ENCODE results near the gene DLX4. TPM values are rescaled to one million over a fixed set of nuclear protein-coding genes. Genes with fewer than 3 reads are reported as not detected.

DLX4 gene
- 2.4 to 3.3 TPM (median 3.0 TPM) in 5 replicates for total RNA-seq (2022; extraction: Qiagen RNA extraction; ENCODE audit: low read depth)

GRCh38 chr17:49969134-49969759, at the start of gene DLX4:
Gene DLX4, plus strand, starts transcription at chr17:49969190. Its CDS starts 279 bp downstream, at chr17:49969469.

GRCh38 chr17:49995055-49995738, 26.2 kb downstream of the DLX4 start, which contains the start of gene DLX3:
Gene DLX3, minus strand, starts transcription at chr17:49995224. Its CDS starts 226 bp downstream, at chr17:49994998.

Other genes with a start within 250 kb of the DLX4 start
- gene FAM117A, start 205.1 kb upstream of the DLX4 start, total RNA-seq (2022; extraction: Qiagen RNA extraction; ENCODE audit: low read depth): 0.68 to 1.3 TPM (median 1.1 TPM) in 5 replicates
- gene KAT7, start 180.5 kb upstream of the DLX4 start, total RNA-seq (2022; extraction: Qiagen RNA extraction; ENCODE audit: low read depth): 27.8 to 33.3 TPM (median 31.2 TPM) in 5 replicates
- gene TAC4, start 121.1 kb upstream of the DLX4 start, total RNA-seq (2022; extraction: Qiagen RNA extraction; ENCODE audit: low read depth): not detected in 5 replicates
- gene DLX3, start 26.0 kb downstream of the DLX4 start, total RNA-seq (2022; extraction: Qiagen RNA extraction; ENCODE audit: low read depth): 0.08 to 0.28 TPM (median 0.14 TPM) in 5 replicates
- gene ITGA3, start 86.9 kb downstream of the DLX4 start, total RNA-seq (2022; extraction: Qiagen RNA extraction; ENCODE audit: low read depth): 429 to 478 TPM (median 448 TPM) in 5 replicates
- 18.8 to 21.6 TPM (median 19.0 TPM) in 5 replicates for gene PDK2, start 126.2 kb downstream of the DLX4 start, total RNA-seq (2022; extraction: Qiagen RNA extraction; ENCODE audit: low read depth)
- gene SAMD14, start 161.0 kb downstream of the DLX4 start, total RNA-seq (2022; extraction: Qiagen RNA extraction; ENCODE audit: low read depth): 0.24 to 0.51 TPM (median 0.38 TPM) in 5 replicates
- gene PPP1R9B, start 181.5 kb downstream of the DLX4 start, total RNA-seq (2022; extraction: Qiagen RNA extraction; ENCODE audit: low read depth): 45.7 to 65.4 TPM (median 59.4 TPM) in 5 replicates
- gene SGCA, start 196.8 kb downstream of the DLX4 start, total RNA-seq (2022; extraction: Qiagen RNA extraction; ENCODE audit: low read depth): 1.5 to 2.7 TPM (median 1.8 TPM) in 5 replicates
- gene COL1A1, start 232.4 kb downstream of the DLX4 start, total RNA-seq (2022; extraction: Qiagen RNA extraction; ENCODE audit: low read depth): 8.5 to 11.9 TPM (median 9.5 TPM) in 5 replicates